HepG2 (cell line): Measurements from ENCODE around the gene SNCG. TPM values are rescaled to one million over a fixed set of nuclear protein-coding genes. Genes with fewer than 3 reads are reported as not detected.
A peak's percentile ranks its signal among the peaks of the same experiment; 100 is the strongest.

ENCODE experiments used
- ATAC-seq: fragments of 200-7000 bp; cut with Tn5 transposase; 3 replicates; pipeline ENCODE4 v1.9.1; 2020; ENCODE audit warnings: mild to moderate bottlenecking, moderate library complexity
- BruUV-seq: library from RNA; stranded (reverse); fragments of 400-500 nt; replicated peaks from 2 replicates; lab custom pipeline; 2021; lab: Mats Ljungman, UMichigan
- CTCF ChIA-PET: fragments of 300-600 bp; formaldehyde crosslinking; extraction: SDS; loops from one replicate; lab custom pipeline; 2021; ENCODE audit warnings: low total read pairs, inconsistent platforms, low intra/inter-chr PET ratio; lab: Yijun Ruan, JAX
- POLR2A ChIA-PET: fragments of 350-600 bp; sonication (Branson Sonifier 250); formaldehyde crosslinking; loops from one replicate; lab custom pipeline; 2020; ENCODE audit warnings: antibody characterized with exemption, inconsistent platforms; lab: Yijun Ruan, JAX
- DNase-seq: peaks from one replicate; pipeline ENCODE4 v3.0.0-alpha.2; 2015; ENCODE audit warnings: low spot score
- FAIRE-seq: peaks from 3 replicates; lab custom pipeline; 2011; peaks lifted over from hg19 to GRCh38; lab: Jason Lieb, UNC
- H2AFZ ChIP-seq: one replicate; pipeline ENCODE4 v1.6.1; 2011; ENCODE audit warnings: low read length, inconsistent platforms
- H3K27ac ChIP-seq: fragments of 300-600 bp; 3 replicates; pipeline ENCODE4 v1.8.0; 2011; ENCODE audit warnings: mixed run types, mild to moderate bottlenecking, mixed read lengths, low read length, inconsistent platforms; ENCODE audit not compliant: insufficient read depth; ENCODE audit errors: extremely low read length
- H3K27me3 ChIP-seq, 2 experiments: fragments of 200-600 bp in 1 of 2; 2 replicates in 1 of 2; 3 replicates in 1 of 2; pipeline versions ENCODE4 v1.6.0 to v1.8.0; 2011; ENCODE audit warnings: low read length in 2 of 2, mild to moderate bottlenecking in 2 of 2, moderate library complexity in 2 of 2, inconsistent platforms in 1 of 2; ENCODE audit not compliant: insufficient read depth in 2 of 2, control insufficient read depth in 1 of 2
- H3K36me3 ChIP-seq, 2 experiments: fragments of 200-600 bp in 1 of 2; replicated peaks in 1 of 2; 2 replicates in 1 of 2; 3 replicates in 1 of 2; pipeline versions ENCODE4 v1.5.1 to v1.8.0; 2011; ENCODE audit warnings: low read length in 2 of 2, inconsistent platforms in 1 of 2; ENCODE audit not compliant: insufficient read depth in 2 of 2, control insufficient read depth in 1 of 2
- H3K4me1 ChIP-seq: 2 replicates; pipeline ENCODE4 v1.5.1; 2012; ENCODE audit warnings: low read length, inconsistent platforms; ENCODE audit not compliant: insufficient read depth
- H3K4me2 ChIP-seq: 2 replicates; pipeline ENCODE4 v1.6.0; 2011; ENCODE audit warnings: low read depth, low read length, inconsistent platforms
- H3K4me3 ChIP-seq, 3 experiments: fragments of 200-600 bp in 1 of 3; sonication (generic), shearing (Covaris generic) in 1 of 3; replicated peaks in 1 of 3; 2 replicates each; pipeline ENCODE4 v1.5.1; 2011 to 2016; ENCODE audit warnings: low read length in 3 of 3, inconsistent platforms in 2 of 3, low read depth in 2 of 3, mild to moderate bottlenecking in 2 of 3, control low read depth in 1 of 3, mixed read lengths in 1 of 3; ENCODE audit not compliant: insufficient read depth in 1 of 3
- H3K79me2 ChIP-seq: one replicate; pipeline ENCODE4 v1.6.1; 2011; ENCODE audit warnings: low read length, inconsistent platforms; ENCODE audit not compliant: insufficient read depth
- H3K9ac ChIP-seq: 2 replicates; pipeline ENCODE4 v1.6.0; 2011; ENCODE audit warnings: mild to moderate bottlenecking, low read depth, low read length, inconsistent platforms; ENCODE audit not compliant: insufficient read depth
- H3K9me3 ChIP-seq: 2 replicates; pipeline ENCODE4 v1.5.1; 2012; ENCODE audit warnings: mild to moderate bottlenecking, low read length
- H4K20me1 ChIP-seq: 2 replicates; pipeline ENCODE4 v1.6.0; 2011; ENCODE audit warnings: inconsistent platforms, mild to moderate bottlenecking, low read length, moderate library complexity; ENCODE audit not compliant: insufficient read depth
- BRD4 ChIP-seq: sonication (generic); formaldehyde crosslinking; IDR thresholded peaks from 2 replicates; pipeline ENCODE4 v1.4.0; 2020; ENCODE audit warnings: missing genetic modification reagents
- GFI1 ChIP-seq: sonication (generic); formaldehyde crosslinking; IDR thresholded peaks from 2 replicates; pipeline ENCODE4 v1.5.0; 2020; ENCODE audit warnings: missing genetic modification reagents, mild to moderate bottlenecking, borderline replicate concordance
- IRF9 ChIP-seq: sonication (generic); formaldehyde crosslinking; IDR thresholded peaks from 2 replicates; pipeline ENCODE4 v1.8.0; 2022; ENCODE audit warnings: missing genetic modification reagents, mild to moderate bottlenecking, borderline replicate concordance
- KLF6 ChIP-seq: IDR thresholded peaks from 2 replicates; pipeline ENCODE4 v1.8.0; 2016; ENCODE audit warnings: missing biosample characterization, missing genetic modification reagents
- MAFF ChIP-seq: IDR thresholded peaks from 2 replicates; pipeline ENCODE4 v1.6.1; 2011; ENCODE audit warnings: low read depth, low read length, improper control_type of control experiment
- ZBTB21 ChIP-seq: sonication (generic); formaldehyde crosslinking; IDR thresholded peaks from 2 replicates; pipeline ENCODE4 v1.4.0; 2020; ENCODE audit warnings: missing genetic modification reagents
- ZBTB44 ChIP-seq: sonication (generic); formaldehyde crosslinking; IDR thresholded peaks from 2 replicates; pipeline ENCODE4 v1.4.0; 2020; ENCODE audit warnings: missing genetic modification reagents
- ZNF263 ChIP-seq: sonication (generic); formaldehyde crosslinking; IDR thresholded peaks from 2 replicates; pipeline ENCODE4 v1.4.0; 2020; ENCODE audit warnings: missing genetic modification reagents
- ZNF317 ChIP-seq: sonication (generic); formaldehyde crosslinking; IDR thresholded peaks from 2 replicates; pipeline ENCODE4 v1.5.0; 2020; ENCODE audit warnings: mild to moderate bottlenecking, missing genetic modification reagents
- ZNF432 ChIP-seq: sonication (generic); formaldehyde crosslinking; IDR thresholded peaks from 2 replicates; pipeline ENCODE4 v1.5.0; 2020; ENCODE audit warnings: missing genetic modification reagents, mild to moderate bottlenecking, borderline replicate concordance
- ZNF761 ChIP-seq: sonication (generic); formaldehyde crosslinking; conservative IDR thresholded peaks from 2 replicates; pipeline ENCODE4 v1.4.0; 2020; ENCODE audit warnings: mild to moderate bottlenecking, missing genetic modification reagents
- WGBS: methylation state at CpG from one replicate; pipeline ENCODE4 v1.1.6; 2017; ENCODE audit warnings: low lambda C conversion rate; 5-methylcytosine and 5-hydroxymethylcytosine counted together
- in situ Hi-C: cut with HindIII; loops from 2 replicates; pipeline ENCODE4 v1.10.0; 2017; ENCODE audit warnings: low pct_unique_long_range_greater_than_20kb; ENCODE audit not compliant: extremely low pct_ligation_motif_present
- intact Hi-C: fragments of 100-400 bp; cut with micrococcal nuclease; formaldehyde crosslinking; loops from one replicate; pipeline ENCODE4 v1.10.0; 2022; ENCODE audit not compliant: unreplicated experiment
- polyA plus RNA-seq, 8 experiments: library from polyadenylated mRNA; depleted of rRNA in 3 of 8; stranded (reverse) in 7 of 8; unstranded in 1 of 8; fragments of >200 nt; fragmentation: Illumina TruSeq in 4 of 8; extraction: Trizol in 4 of 8; gene quantifications; 2 replicates each; pipeline versions ENCODE4 v1.2.1 to v1.2.3, GENCODE V29; 2011 to 2016; ENCODE audit warnings: low read depth in 4 of 8, missing spikeins in 1 of 8, mixed read lengths in 1 of 8; ENCODE audit not compliant: insufficient read depth in 1 of 8
- total RNA-seq, 5 experiments: library from RNA; depleted of rRNA; stranded (reverse); fragments of >200 nt; fragmentation: Illumina TruSeq; extraction: Trizol; gene quantifications; 2 replicates each; pipeline ENCODE4 v1.2.3, GENCODE V29; 2016; ENCODE audit warnings: low read depth in 1 of 5

SNCG gene
- total and polyA plus RNA-seq, 2 of the 13 experiments (the other 11 are each of a cell fraction or from before 2014, with no cell fraction given): 0.22 to 0.91 TPM

- POLR2A ChIA-PET: no interaction called here
- CTCF ChIA-PET: no interaction called here
Observed at GRCh38 chr10:86951184-86951761, 7.1 kb upstream of the SNCG start.

GRCh38 chr10:86952106-86952505 is 6.3 kb upstream of the SNCG start:
- no peak overlapping the region for H3K27ac ChIP-seq
- FAIRE-seq: no peak
- TF ChIP-seq KLF6 (CRISPR knock-in tag): no peak
- no peak for TF ChIP-seq ZNF263 (CRISPR knock-in tag)
- no peak for TF ChIP-seq IRF9
- no peak for TF ChIP-seq ZBTB21 (CRISPR knock-in tag)
- TF ChIP-seq ZNF761 (CRISPR knock-in tag): no peak
- no peak for TF ChIP-seq MAFF
- TF ChIP-seq ZNF432 (CRISPR knock-in tag): no peak
- no peak for TF ChIP-seq BRD4
- TF ChIP-seq GFI1 (CRISPR knock-in tag): no peak

More at GRCh38 chr10:86951184-86951761, 7.1 kb upstream of the SNCG start:
- no TSS peak for BruUV-seq
- Histone ChIP-seq H4K20me1 (no peaks in the 10 kb centered on the region), H3K27me3 (peaks cover 3 to 34% of the 10 kb centered on the region in 2 experiments; a peak in 4 of 5 replicates), H3K9me3 (no peaks in the 10 kb centered on the region), H3K36me3 (no peaks in the 10 kb centered on the region), H3K4me2 (no peak overlapping the region), H3K79me2 (no peaks in the 10 kb centered on the region), H3K4me1 (peaks cover 15% of the 10 kb centered on the region), H3K9ac (no peak overlapping the region), H3K27ac (no peak overlapping the region), H3K4me3 (no peak overlapping the region), H2AFZ (no peak overlapping the region)
- TF ChIP-seq ZBTB44: no peak
- TF ChIP-seq ZNF317 (CRISPR knock-in tag): peak; percentile 63; the same call in 1 of the 2 replicates
- DNase-seq: no peak
- intact Hi-C loops: no loop called here
- in situ Hi-C loops: no loop called here
- no peak for ATAC-seq
- no peak for FAIRE-seq

More at GRCh38 chr10:86952106-86952505, 6.3 kb upstream of the SNCG start:
- Histone ChIP-seq H3K9ac (no peak overlapping the region), H3K4me2 (no peak overlapping the region), H2AFZ (no peak overlapping the region), H3K79me2 (no peaks in the 10 kb centered on the region), H3K4me3 (no peak overlapping the region), H3K36me3 (no peaks in the 10 kb centered on the region), H3K4me1 (peaks cover 18% of the 10 kb centered on the region), H4K20me1 (no peaks in the 10 kb centered on the region), H3K9me3 (no peaks in the 10 kb centered on the region), H3K27me3 (peaks cover 3 to 35% of the 10 kb centered on the region in 2 experiments; a peak in 4 of 5 replicates)
- WGBS: 51% methylated on average over 6 of the region's 7 CpGs
- no TSS peak for BruUV-seq
- ChIA-PET POLR2A (no interaction called here), CTCF (no interaction called here)
- no peak for ATAC-seq
- in situ Hi-C loops: no loop called here
- DNase-seq: no peak
- intact Hi-C loops: no loop called here
